ENCODE data around the gene NDOR1.

Gene NDOR1

DNA sequence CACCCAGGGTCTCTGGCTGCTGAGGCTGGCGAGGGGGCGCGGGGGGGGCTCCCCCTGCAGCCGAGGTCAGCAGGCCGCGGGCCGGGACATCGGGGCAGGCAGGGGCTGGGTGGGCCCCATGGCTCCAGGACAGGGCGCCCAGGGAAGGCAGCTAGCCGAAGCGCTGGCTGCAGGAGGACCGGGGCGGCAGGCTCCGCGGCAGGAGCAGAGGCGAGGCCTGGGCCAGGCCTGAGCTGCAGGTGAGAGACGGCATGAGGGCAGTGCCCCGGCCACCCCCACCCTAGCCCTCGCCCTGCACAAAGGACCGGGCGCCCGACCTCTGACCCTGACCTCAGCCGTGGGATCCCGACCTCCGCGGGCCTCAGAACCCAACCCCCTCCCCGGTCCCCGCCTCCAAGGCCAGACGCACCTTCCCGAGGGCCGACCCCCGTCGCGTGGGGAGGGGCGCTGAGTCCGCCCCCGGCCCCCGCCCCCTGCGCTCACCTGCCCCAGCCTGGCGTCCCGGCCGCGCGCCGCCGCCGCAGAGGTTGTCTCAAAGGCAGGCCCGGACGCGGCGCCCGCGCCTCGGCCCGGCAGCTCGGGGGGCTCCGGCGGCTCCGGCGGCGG, 16.1 kb downstream of the NDOR1 start:
- no peak for DNase-seq

DNA sequence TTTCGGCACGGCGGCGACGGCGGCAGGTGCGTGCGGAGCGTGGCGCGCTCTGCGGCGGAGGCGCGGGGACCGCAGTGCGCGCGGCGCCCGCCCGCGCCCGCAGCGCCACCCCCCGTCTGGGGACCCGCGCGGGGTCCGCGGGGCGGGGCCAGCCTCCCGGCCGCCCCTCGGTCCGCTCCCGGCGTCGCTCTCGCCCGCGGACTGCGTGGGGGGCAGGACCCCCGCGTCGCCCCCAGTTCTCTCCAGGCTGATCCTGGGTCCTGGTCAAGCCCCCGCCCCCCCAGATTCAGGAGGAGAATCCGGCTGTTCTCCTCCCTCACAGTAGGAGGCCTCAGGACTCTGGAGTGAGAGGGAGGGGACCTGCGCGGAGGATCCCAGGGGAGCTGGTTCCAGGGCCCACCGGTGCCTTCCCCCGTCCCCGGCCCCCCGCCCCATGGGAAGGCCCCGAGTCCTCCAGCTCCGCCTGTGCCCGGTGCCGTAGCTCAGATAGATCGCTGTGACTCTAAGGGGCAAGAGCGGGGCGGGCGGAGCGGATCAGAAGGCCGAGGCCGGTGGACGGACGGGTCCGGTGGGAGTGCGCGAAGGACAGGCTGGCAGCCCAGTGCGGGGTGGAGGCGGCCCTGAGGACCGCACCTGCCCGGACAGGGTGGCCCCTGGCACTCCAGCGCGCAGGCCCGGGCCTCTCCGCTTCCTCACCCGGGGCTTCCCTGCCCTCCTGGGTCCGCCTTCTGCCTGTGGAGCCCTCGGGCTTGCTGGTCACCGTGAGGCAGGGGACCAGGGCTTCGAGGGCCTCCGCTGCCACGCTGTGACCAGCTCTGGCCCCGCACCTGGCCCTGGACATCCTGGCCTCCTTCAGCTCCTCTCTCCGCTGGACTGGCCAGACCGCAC, 16.9 kb downstream of the NDOR1 start, which contains the start of gene RNF208:
TSS of gene RNF208 (minus strand) at position 51 of the 888 bp plus-strand sequence. CDS start 1,028 bp downstream, outside the sequence.
- no peak for DNase-seq

DNA sequence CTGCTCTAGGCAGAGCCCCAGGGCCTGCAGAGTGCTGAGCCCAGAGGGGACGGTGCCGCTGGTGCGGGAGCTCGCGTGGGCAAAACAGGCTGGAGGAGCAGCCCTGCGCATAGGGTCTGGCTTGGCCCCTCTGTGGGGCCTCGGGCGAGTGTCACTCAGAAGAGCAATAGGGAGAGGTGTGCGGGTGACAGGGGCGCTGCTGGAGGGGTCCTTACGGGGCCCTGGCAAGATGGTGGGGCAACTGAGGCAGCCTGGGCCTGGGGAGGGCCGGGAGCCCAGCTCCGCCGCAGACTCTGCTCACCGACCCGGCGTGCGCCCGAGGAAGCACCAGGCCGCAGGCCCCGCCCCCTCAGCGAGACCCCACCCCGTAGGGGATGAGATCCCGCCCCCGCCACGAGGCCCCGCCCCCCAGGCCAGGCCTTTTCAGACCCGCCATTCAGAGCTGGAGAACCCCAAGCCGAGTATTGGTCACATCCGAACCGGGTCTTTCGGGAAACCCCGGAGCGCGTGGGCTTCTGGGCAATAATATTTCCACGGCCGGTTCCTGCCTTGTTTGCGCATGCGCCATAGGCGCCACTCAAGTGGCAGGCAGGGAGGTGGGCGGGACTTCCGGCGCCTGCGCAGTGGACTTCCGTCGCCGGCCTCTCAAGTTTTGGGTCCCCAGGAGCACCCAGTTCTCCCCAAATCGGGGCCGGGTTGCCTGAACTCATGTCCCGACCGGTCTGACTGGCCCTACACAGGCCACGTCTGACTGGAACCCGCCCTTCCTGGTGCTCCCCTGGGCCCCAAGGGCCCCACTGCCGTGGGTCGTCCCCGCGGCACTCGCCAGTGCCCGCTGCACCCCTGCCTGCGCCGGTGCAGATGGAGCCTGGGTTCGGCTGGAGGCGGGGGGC, 17.8 kb downstream of the NDOR1 start:
- peak; percentile 73 for DNase-seq

DNA sequence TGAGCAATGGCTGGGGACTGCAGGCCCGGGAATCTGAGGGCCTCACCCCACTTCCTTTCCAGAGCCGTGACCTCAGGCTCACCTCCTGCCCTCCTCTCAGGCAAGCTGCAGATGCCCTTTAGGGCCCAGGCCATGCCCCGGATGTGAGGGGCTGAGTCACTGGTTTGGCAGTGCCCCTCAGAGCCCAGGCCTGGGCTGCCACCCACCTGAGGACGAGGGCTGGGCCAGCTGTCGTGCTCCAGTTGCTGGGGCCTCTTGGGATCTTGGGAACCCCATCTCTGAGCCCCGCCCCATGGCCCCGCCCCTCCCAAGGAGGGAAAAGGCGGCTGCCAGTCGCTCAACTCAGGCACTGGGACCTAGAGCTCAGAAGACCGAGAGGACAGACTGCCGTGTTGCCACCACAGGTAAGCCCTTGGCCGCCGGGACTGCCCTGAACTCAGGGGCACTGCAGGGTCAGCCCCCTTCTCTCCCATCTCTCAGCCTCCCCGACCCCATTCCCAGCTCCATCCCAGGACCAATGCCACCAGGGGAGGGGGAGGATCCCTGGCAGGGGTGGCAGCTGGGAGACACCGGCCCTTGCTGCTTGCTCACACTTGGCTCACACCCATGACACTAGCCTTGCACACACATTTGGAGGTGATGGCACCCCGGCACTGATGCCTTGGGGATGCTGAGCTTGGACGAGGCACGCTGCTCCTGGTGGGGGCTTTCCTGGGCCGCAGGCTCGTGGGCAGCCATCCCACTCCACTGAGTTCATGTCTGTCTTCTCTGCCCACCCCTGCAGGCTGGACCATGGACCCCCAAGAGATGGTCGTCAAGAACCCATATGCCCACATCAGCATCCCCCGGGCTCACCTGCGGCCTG, 19.6 kb downstream of the NDOR1 start, which contains the start of gene CYSRT1:
TSS of gene CYSRT1 (plus strand) at position 345 of the 865 bp plus-strand sequence. CDS start at position 793, 448 bp downstream.
- DNase-seq: no peak

DNA sequence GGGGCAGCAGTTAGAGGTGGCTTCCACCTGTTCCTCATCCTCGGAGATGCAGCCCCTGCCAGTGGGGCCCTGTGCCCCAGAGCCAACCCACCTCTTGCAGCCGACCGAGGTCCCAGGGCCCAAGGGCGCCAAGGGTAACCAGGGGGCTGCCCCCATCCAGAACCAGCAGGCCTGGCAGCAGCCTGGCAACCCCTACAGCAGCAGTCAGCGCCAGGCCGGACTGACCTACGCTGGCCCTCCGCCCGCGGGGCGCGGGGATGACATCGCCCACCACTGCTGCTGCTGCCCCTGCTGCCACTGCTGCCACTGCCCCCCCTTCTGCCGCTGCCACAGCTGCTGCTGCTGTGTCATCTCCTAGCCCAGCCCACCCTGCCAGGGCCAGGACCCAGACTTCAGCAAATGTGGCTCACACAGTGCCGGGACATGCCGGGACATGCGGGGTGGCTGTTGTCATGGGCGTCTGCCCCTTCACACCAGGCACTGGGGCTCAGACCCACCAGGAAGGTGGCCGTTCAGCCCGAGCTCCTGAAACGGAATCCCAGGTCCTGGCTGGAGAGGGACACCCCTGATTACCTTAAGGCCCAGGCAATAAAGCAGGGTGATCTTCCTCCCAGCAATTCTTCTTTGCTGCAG, 20.3 kb downstream of the NDOR1 start:
- no peak for DNase-seq

DNA sequence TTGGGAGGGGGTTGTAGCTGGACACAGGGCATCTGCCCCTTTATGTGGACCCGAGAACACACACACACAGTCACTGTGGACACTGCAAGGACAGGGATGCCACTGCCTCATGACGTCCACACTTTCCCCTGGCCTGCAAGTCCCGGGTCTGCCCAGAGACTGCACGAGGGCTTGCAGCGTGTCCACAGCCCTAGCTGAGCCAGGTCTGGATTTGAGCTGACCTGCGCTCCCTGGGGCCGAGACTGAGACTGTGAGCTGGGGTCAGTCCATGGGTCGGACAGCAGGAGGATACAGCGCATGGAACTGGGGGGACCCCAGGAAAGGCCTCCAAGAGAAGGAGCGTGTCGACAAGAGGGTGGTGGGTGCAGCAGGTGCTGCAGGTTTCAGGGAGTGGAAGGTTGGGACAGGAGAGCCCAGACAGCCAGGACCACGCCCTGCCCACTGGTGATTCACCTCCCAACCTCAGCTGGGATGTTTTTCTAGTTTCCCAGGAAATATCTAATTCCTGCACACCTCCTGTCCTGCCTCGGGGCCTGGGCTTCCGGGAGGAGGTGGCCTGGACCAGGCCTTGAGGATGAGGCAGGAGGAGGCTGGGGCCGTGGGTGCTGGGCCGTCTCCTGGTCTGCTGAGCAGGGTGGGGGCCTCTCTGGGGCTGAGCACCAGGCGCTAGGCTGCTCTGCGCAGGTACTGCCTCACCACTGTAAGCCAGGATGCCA, 21.0 kb downstream of the NDOR1 start:
- DNase-seq: no peak

DNA sequence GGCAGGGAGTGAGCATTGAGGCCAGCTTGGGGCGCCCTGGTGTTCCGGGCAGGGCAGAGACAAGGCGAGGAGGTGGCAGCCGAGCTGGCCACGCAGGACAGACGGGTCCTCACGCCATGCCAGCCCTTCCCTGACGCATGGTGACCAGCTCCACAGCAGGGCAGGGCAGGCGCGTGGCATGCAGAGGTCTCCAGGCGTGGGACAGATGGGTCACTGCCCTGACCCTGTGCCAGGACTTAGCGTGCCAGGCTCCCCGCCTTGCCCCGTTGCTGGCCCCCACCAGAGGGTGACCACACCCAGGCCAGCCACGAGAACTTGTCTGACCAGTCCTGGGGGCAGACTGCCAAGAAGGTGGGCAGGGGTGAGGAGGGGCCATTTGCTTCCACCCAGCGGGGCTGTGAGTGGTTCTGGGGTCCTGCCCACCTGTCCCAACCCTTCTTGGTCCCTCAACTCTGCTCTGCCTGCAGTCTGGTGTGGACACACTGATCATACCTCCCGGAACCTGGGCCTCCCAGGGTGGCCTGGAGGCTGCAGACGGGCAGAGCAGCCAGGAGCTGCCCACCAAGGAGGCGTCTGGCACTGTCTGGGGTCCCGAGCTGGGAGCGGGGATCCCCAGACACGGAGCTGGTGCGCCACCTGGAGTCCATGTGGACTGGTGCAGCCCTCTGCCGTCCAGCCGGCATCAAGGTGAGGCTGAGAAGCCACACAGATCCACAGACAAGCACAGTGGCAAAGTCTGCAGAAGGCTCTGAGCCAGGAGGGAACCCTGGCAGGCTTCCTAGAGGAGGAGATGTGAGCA, 21.8 kb downstream of the NDOR1 start, which contains the start of gene RNF224:
TSS of gene RNF224 (plus strand) at position 449 of the 799 bp plus-strand sequence. CDS start 834 bp downstream, outside the sequence.
- no peak for DNase-seq

DNA sequence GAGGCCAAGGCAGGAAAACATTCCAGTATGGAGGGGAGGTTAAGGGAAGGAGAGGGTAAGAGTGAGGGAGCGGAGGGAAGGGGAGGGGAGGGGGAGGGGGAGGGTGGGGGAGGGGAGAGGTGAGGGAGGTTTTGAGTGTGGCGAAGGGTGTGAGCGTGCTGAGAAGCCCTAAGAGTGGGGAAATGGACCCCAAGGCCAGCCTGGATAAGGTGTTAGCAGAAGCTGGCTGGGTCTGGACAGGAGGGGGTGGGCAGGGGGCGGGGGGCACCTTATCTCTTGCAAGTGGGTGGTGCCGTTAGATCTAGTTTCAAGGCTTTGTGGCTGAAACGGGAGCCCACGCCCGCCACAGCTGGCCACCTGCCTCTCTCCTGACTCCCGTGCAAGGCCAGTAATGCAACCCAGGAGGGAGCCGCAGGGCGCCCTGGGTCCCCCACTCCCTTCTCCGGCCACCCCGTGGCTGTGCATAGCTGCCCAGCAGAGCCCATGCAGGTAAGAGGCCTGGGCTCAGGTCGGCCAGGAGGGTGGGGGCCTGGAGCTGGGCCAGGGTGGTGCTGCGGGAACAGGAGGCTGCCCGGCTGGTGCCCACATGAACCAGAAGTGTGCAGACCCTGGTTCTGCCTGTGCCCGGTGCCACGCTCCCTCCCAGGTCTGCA, 22.5 kb downstream of the NDOR1 start:
- DNase-seq: no peak

DNA sequence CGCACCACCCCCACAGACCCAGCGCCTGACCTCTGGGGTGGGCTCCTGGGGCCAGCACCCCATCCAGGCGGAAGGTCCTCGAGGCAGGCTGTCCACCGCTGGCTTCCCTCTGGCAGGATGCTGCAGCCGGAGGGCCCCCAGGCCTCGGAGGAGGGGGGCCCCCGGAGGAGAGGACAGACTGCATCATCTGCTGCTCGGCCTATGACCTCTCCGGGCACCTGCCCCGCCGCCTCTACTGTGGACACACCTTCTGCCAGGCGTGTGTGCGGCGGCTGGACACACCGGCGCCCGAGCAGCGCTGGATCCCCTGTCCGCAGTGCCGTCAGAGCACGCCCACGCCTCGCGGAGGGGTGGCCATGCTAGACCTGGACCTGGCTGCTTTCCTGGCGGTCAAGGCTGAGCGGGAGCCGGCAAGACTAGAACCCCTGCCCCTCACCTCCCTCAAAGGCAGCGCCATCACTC, 23.0 kb downstream of the NDOR1 start:
- DNase-seq: no peak

DNA sequence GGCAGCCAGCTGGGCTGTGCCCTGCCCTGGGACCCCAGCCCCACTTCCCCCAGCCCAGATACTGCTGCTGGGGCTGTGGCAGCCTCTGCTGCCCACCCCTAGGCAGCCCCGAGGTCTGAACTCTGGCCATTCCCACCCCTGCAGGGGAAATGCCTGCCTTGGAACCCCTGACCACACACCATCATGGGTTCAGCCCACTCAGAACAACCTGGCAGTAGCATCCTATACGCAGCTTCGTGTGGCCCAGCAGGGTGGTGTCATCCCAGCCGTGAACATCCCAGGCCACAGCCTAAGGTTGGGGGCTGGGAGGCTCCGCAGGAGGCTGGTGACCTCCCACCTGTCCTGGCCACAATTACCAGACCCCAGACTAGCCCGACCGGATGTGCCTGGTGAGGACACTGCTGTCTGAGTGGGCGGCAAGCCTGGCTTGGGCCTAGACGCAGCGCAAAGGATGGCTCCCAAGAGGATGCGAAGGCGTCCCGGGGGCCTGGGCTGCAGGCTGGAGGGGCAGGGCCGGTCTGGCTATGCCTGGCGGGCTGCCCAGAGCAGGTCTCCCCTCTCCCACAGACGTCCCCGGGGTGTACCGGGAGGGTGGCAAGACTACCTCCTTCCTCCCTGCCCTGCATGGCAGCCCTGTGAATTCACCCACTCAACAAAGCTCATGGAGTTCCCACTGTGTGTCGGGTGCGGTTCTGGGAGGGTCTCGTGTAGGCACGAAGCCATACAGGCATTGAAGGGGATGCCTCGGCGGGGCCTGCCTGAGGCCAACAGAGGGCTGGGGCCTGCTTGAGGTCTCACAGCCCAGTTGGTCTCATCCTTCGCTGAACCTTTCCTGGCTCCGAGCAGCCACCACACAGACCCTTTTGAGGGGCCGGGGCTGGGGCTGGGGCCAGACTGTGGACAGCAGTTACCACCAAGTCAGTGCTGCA, 23.7 kb downstream of the NDOR1 start:
- DNase-seq: no peak

DNA sequence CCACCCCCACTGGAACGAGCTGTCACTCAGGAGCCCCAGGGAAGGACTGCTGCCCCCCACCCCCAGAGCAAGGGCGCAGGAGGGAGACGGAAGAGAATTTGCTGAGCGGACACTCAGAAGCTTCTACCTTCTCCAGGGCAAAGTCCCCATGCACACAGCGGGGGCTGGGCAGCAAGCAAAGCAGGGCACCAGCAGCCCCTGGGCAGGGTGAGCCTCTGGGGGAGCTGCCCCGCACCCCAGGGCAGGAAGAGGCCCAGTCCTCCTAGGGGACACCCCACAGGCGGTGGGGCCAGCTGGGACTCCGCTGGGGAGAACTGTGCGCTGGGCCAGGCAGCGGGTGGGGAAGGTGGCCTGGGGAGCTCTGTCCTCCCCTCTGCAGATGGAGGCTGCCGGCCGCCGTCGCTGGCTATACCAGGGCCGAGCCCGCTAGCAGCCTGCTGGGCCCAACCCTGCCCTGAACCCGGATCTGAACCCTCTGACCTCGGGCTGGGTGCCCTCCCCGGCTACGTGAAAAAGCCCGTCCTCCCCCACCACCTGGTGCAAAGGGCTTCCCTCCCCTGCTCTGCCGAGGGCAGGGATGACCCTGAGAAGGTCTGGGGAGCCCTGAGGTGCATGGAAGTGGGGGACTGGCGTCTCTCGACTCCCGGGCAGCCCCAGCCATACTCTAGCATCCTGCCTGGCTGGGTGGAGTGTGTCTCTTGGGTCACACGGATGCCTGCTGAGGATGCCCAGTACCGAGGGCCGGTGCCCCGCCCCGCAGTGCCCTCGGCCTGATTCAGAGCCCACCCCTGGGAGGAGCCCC, 24.6 kb downstream of the NDOR1 start:
- no peak for DNase-seq

DNA sequence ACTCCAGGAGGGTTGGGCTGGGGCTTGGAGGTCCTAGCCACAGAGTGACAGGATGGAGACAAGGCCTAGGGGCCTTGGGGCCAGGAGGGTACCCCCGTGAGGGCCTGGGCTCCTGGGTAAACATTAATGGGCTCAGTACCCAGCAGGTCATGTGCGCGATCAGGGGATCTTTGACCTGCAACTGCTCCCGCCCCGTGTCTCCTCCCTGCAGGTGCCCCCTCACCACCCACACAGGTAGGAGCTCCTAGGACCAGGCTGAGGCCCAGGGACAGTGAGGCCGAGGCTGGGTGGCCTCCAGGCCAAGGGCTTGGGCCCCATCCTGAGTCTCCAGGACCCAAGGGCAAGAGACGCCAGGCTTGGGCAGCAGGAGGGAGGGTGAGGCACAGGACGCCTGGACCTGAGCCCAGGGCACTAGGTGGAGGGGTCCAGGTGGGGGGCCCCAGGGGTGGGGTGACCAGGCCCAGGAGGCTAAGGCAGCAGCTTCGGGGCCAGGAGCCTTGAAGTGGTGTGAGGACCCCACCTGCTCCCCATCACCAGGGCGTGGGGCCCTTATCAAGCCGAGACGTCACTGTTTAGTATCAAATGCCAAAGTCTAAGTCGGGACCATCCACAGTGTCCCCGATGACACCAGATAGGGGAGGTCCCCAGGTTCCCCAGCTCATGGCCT, 25.3 kb downstream of the NDOR1 start, which contains the start of gene SLC34A3:
TSS of gene SLC34A3 (plus strand) at position 197 of the 667 bp plus-strand sequence. CDS start 802 bp downstream, outside the sequence.
- no peak for DNase-seq

DNA sequence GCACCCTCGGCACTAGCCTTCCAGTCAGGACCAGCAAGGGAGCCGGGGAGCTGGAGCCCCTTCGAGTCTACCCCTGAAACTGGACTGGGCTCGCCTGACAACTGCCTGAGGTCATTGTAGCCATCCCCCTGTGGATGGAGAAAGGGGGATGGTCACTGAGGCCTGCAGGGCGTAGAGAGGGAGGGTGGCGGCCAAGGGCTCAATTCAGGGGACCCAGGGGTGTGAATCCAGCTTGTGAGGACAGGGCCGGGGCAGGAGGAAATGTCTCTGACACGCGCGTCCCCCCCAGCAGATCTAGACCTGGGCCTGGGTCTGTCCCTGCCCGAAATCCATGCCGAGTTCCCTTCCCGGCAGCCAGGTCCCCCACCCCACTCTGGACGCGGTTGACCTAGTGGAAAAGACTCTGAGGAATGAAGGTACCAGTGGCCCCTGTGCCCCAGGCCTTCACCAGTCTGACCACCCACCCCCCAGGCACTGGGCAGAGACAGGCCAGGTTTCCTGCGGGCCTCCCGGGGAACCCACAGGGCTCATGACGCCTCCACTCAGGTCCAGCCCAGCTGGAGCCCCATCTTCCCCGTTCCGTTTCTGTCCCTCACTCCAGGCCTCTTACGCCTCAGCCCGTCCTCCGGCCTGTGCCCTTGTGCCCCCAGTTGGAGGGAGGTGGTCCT, 26.0 kb downstream of the NDOR1 start:
- DNase-seq: no peak

DNA sequence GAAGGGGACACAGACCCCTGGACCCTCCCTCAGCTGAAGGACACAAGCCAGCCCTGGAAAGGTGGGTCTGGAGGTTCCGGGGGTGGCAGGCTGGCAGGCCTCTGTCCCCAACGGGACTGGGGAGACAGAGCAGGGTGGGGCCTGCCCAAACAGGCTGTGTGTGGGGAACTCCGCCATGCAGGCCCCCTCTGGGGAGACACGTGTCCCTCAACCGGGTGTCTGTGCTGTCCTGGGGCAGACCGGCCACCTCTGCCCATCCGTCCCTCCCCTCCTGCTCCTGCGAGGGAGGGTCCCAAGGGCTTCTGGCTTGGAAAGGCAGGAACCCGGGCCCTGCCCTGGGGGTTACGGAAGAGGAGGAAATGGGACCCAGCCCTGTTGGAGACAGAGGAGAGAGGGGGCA, 26.6 kb downstream of the NDOR1 start:
- DNase-seq: no peak

DNA sequence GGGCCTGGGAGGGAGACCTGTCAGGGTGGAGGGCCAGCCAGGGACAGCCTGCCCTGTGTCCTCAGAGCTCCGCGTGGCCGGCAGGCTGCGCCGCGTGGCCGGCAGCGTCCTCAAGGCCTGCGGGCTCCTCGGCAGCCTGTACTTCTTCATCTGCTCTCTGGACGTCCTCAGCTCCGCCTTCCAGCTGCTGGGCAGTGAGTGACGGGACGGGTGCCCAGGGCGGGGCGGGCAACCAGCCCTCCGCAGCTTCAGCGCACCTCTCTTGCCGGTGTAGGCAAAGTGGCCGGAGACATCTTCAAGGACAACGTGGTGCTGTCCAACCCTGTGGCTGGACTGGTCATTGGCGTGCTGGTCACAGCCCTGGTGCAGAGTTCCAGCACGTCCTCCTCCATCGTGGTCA, 27.0 kb downstream of the NDOR1 start:
- no peak for DNase-seq

All from NCI-H524 treated with DMSO at 0.1 percent for 48 hours (cell line).